Stimulated activated naive CD8-positive, alpha-beta T cell treated with anti-CD3 and anti-CD28 coated beads, Interleukin-15, amount 100 ng/mL, for 72 hours (primary cell): ENCODE data around the gene RASSF8.
A peak's percentile ranks its signal among the peaks of the same experiment; 100 is the strongest.

Experiments used
- ATAC-seq: fragments of 150-1000 bp; cut with Tn5 transposase; 2 replicates; pipeline ENCODE4 v1.10.0; 2021; ENCODE audit warnings: mild to moderate bottlenecking, moderate library complexity
- DNase-seq, 2 donors: peaks; one replicate each; pipeline ENCODE4 v3.0.0; 2021 to 2022
- H3K27ac Mint-ChIP-seq, 2 donors: one replicate each; pipeline ENCODE4 v1.8.0; 2022; ENCODE audit warnings: mild to moderate bottlenecking in 2 of 2, mixed read lengths in 2 of 2, moderate library complexity in 2 of 2
- H3K27me3 Mint-ChIP-seq: one replicate; pipeline ENCODE4 v1.8.0; 2022; ENCODE audit warnings: mixed read lengths
- H3K4me1 Mint-ChIP-seq: one replicate; pipeline ENCODE4 v1.8.0; 2022; ENCODE audit warnings: mild to moderate bottlenecking, mixed read lengths
- H3K4me3 Mint-ChIP-seq, 2 donors: one replicate each; pipeline ENCODE4 v1.8.0; 2022; ENCODE audit warnings: mild to moderate bottlenecking in 2 of 2, mixed read lengths in 2 of 2, moderate library complexity in 1 of 2
- H3K9me3 Mint-ChIP-seq, 2 donors: one replicate each; pipeline ENCODE4 v1.8.0; 2022; ENCODE audit warnings: mixed read lengths in 2 of 2

The RASSF8 gene

GRCh38 chr12:26109343-26109881 lies 150.9 kb downstream of the RASSF8 start:
- DNase-seq (no peak), ATAC-seq (no peak)
- H3K4me3 Mint-ChIP-seq: no peak overlapping the region
- peaks cover 8% of the 10 kb centered on the region for H3K4me1 Mint-ChIP-seq
- no peaks in the 10 kb centered on the region for H3K9me3 Mint-ChIP-seq
- no peak overlapping the region for H3K27ac Mint-ChIP-seq
- H3K27me3 Mint-ChIP-seq: peaks cover 33% of the 10 kb centered on the region

GRCh38 chr12:26112232-26112631 lies 153.8 kb downstream of the RASSF8 start:
- Mint-ChIP-seq H3K27me3 (peaks cover 46% of the 10 kb centered on the region), H3K9me3 (no peaks in the 10 kb centered on the region), H3K4me3 (peak overlapping the region in 1 of 2 donors; percentile 9), H3K27ac (no peak overlapping the region), H3K4me1 (peaks cover 13% of the 10 kb centered on the region)
- DNase-seq: no peak
- ATAC-seq: no peak

DNA sequence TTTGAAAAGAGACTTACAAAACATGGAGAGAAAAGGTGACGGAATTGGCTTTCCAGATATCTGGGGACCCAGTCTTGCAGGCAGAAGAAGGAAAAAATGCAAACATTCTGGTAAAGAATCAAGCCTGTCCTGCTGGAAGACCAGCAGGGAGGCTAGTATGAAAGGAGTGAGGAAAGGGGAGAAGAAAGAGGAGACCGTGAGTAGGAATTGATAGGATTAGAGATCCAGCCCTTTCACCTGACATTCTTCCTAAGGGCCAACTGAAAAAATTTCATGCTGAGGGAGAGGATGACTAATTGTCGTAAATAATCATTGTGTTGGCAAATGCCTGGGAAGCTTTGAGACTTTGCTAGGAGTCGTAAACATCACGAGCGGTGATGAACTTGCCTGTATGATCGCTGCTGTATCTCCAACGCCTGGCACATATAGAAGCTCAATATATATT lies 154.2 kb downstream of the RASSF8 start:
- ATAC-seq: no peak
- peak overlapping the region in 1 of 2 donors; percentile 9 for H3K4me3 Mint-ChIP-seq

DNA sequence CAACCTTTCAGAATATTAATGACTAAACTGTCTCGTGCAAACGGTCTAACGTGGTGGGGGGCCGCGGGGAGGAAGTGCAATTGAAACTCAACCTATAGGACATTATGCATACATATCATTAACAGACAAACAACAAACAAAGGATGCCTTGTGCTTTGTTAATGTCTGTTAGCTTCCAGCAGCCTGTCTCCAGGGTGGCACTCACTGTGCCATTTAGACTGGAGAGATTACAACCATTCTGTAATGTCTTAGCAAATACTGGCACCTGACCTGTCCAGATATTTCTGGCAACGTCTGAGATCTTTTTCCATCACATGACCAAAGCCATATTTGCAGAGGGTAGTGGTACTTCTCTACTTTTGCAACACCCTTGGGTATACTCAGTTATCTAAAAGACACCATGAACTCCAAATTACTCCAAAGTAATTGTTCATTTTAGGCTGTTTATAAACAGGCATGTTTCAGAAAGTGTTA lies 154.7 kb downstream of the RASSF8 start:
- ATAC-seq (no peak), DNase-seq (no peak)
- Mint-ChIP-seq H3K27ac (no peak overlapping the region), H3K27me3 (peaks cover 56% of the 10 kb centered on the region), H3K4me3 (peak overlapping the region; percentile 77 to 80), H3K9me3 (no peaks in the 10 kb centered on the region), H3K4me1 (peaks cover 13% of the 10 kb centered on the region)

More for the DNA sequence above, 154.2 kb downstream of the RASSF8 start:
- no peak overlapping the region for H3K27ac Mint-ChIP-seq
- H3K9me3 Mint-ChIP-seq: no peaks in the 10 kb centered on the region
- DNase-seq: no peak
- peaks cover 13% of the 10 kb centered on the region for H3K4me1 Mint-ChIP-seq
- peaks cover 51% of the 10 kb centered on the region for H3K27me3 Mint-ChIP-seq

DNA sequence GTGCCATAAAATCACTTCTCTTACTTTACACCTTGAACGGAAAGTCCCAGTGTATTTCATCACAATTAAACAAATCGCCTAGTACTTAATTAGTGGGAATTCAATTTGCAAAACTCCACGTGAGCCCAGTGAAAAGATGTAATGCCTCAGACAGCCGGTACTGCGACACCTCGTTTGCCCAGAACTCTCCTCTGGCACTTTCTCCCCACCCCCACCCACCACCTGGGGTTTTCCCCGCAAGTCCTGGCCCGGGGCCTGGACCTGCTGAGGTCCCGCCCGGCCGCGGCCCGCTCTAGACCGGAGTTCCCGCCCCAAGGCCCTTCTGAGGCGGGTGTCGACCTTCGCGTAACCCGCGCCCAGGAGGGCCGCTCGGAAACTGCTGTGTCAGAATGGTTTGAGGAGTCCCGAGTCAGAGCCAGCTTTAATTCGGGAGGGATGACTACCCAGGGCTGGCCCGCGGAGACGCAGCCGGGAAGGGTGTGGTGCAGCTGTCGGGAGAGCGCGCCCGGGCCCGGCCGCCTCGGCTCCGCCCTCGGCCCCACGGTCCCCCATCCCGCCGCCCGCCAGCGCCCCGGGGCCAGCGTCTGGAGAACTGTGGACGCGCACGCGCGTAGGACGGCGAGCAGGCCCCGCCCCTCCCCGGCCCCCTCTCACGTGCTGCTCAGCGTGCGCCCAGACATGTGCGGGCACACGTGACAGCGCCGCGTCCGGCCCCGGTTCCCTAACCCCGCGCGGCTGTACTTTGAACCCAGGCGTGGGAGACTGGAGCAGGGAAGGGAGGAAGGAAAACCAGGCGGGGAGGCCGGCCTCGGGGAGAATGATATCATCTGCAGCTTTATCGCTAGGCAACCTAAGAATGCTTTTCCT lies 155.6 kb downstream of the RASSF8 start:
- DNase-seq (peak; percentile 66 to 71), ATAC-seq (peak; percentile 91)
- peak overlapping the region; percentile 81 to 89 for H3K27ac Mint-ChIP-seq
- H3K9me3 Mint-ChIP-seq: no peaks in the 10 kb centered on the region
- peaks cover 62% of the 10 kb centered on the region for H3K27me3 Mint-ChIP-seq
- H3K4me1 Mint-ChIP-seq: peaks cover 13% of the 10 kb centered on the region
- peak overlapping the region; percentile 77 to 80 for H3K4me3 Mint-ChIP-seq

DNA sequence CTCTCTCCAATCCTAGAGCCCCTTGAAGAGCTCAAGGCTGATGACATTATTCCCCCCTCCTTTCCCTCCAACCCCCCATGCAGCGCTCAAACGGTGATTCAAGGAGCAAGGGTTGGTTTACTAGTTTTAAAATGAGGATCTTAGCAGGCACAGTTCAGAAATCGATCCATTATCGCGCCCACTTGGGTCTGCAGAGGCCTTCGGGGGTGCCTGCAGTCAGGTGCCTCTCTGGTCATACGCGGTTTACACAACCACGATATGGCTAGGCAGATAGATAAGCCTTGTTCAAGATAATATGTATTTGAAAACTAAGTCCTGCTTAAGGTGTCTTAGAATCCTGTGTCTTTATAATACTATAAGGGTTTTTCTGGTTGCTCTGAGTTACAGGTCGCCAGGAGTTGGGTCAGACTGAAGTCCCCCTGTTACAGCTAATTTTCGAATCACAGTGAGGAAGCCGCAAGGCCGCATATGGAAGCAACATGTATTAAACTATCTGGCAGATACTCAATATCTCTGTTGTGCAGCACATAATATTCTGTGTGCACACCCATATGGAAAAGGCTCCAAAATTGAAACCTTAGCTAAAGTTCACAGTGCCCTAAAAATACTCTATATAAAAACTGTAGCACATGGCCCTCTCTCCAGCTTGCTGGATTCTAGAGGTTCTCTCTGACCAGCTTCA lies 156.4 kb downstream of the RASSF8 start:
- DNase-seq: no peak
- Mint-ChIP-seq H3K27ac (peak overlapping the region in 1 of 2 donors; percentile 89), H3K27me3 (peaks cover 69% of the 10 kb centered on the region), H3K4me1 (peaks cover 13% of the 10 kb centered on the region), H3K9me3 (no peaks in the 10 kb centered on the region), H3K4me3 (peak overlapping the region; percentile 63 to 75)
- ATAC-seq: no peak

DNA sequence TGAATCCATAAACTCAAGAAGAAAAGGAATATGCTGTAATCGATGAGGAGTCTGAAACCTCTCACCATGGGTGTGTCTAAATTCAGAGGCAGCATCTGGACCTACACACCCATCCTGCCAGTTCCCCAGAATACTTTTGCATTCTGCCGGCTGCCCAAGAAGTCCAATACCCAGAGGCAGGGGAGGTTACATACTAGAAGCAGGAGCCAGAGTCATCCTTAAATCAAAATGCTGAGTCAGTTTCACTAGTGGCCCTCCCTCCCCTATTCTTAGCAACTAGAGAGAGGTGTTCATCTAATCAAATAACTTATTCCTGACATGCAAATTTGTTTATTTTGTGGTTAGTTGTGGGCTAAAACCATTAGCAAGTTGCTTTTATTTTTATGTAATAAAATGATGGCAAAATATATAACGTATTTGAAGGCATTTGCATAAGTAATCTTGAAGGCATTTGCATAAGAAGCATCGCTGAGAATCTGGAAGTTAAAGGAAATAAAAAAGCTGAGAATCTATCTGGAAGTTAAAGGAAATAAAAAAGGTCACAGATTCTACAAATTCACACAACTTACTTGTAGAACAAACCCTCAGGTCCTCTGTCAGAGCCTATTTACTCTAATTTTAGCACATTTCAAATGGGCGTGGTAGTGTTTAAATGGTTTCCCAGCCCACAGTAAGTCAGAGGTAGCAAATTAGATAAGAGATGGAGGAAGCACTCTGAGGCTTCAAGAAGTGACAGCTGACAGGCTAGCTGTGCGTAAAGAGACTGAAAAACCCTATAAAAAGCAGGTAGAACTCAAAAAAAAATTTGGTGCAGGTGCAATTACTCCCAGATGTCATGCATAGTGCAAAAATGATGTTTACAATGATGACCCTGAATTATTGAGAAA lies 158.6 kb downstream of the RASSF8 start:
- no peaks in the 10 kb centered on the region for H3K9me3 Mint-ChIP-seq
- H3K27ac Mint-ChIP-seq: no peak overlapping the region
- DNase-seq (no peak), ATAC-seq (no peak)
- H3K4me1 Mint-ChIP-seq: peaks cover 21% of the 10 kb centered on the region
- H3K4me3 Mint-ChIP-seq: no peak overlapping the region
- peaks cover 76% of the 10 kb centered on the region for H3K27me3 Mint-ChIP-seq

- no peak overlapping the region for H3K27ac Mint-ChIP-seq
- DNase-seq (no peak), ATAC-seq (no peak)
- H3K4me1 Mint-ChIP-seq: peaks cover 29% of the 10 kb centered on the region
- peaks cover 77% of the 10 kb centered on the region for H3K27me3 Mint-ChIP-seq
- no peak overlapping the region for H3K4me3 Mint-ChIP-seq
- no peaks in the 10 kb centered on the region for H3K9me3 Mint-ChIP-seq
Measured at GRCh38 chr12:26118308-26118707, 159.8 kb downstream of the RASSF8 start.

DNA sequence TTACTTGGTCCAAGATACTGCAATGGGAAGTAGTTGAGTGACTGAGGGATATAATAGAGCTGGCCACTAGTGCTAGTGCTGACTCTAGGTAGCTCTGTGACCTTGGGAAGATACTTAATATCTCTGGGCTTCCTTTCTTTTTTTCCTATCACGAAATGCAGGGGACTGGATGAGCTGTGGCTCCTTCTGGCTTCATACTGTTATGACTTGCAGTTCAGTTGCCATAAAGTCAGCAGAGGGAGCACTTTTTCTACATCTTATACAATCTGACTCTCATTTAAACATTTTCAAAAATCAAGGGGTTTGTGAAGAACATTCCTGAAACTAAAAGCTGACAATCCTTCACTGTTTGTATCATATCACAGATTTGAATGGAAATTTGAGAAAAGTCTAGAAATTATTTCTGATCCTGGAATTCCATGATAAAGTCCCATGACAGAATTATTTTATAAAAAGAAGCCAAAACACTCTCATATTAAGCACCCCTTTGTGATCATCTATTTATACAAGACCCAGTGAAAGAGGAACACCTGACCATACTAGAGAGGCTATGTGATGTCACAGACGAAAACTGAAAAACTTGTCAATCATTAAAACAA lies 161.0 kb downstream of the RASSF8 start:
- H3K4me3 Mint-ChIP-seq: no peak overlapping the region
- H3K4me1 Mint-ChIP-seq: peaks cover 26% of the 10 kb centered on the region
- H3K9me3 Mint-ChIP-seq: no peaks in the 10 kb centered on the region
- no peak for ATAC-seq
- peaks cover 89% of the 10 kb centered on the region for H3K27me3 Mint-ChIP-seq
- DNase-seq: no peak
- no peak overlapping the region for H3K27ac Mint-ChIP-seq

GRCh38 chr12:26120561-26121274 lies 162.2 kb downstream of the RASSF8 start:
- peaks cover 96% of the 10 kb centered on the region for H3K27me3 Mint-ChIP-seq
- no peak for DNase-seq
- no peaks in the 10 kb centered on the region for H3K9me3 Mint-ChIP-seq
- no peak overlapping the region for H3K27ac Mint-ChIP-seq
- peaks cover 35% of the 10 kb centered on the region for H3K4me1 Mint-ChIP-seq
- ATAC-seq: no peak
- H3K4me3 Mint-ChIP-seq: no peak overlapping the region

GRCh38 chr12:26121323-26122060 lies 163.0 kb downstream of the RASSF8 start:
- no peak overlapping the region for H3K27ac Mint-ChIP-seq
- H3K4me3 Mint-ChIP-seq: peak overlapping the region; percentile 75 to 79
- H3K4me1 Mint-ChIP-seq: peaks cover 39% of the 10 kb centered on the region
- DNase-seq: no peak
- no peak for ATAC-seq
- H3K9me3 Mint-ChIP-seq: no peaks in the 10 kb centered on the region
- H3K27me3 Mint-ChIP-seq: peaks cover 97% of the 10 kb centered on the region

DNA sequence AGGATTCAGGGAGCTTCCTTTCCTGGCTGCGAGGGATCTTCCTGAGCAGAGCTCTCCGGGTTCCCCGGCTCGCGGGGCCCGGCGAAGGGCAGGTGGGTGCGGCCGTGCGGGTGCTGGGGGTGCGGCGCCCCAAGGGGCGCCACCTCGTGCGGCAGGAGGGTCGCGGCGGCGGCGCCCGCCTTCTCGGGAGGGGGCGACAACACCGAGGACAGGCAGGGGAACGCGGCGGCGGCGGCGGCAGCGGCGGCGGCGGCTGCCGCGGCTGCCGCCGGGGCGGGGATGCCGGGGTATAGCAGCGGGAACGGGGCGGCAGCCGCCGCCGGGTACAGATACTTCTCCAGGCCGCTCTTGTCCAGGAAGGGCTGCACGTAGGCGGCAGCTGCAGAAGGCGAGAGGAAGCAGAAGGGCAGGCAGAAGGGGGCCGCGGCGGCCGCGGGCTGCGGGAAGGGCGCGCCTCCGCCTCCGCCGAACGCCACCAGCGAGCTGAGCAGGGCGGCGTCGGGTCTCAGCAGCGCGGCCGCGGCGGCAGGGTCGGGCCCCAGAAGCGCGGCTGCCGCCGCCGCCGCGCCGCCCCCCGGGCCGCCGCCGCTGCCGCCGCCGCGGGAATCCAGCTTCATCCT lies 163.7 kb downstream of the RASSF8 start:
- ATAC-seq (peak; percentile 60), DNase-seq (peak in 1 of 2 donors; percentile 36)
- Mint-ChIP-seq H3K27me3 (peaks cover 97% of the 10 kb centered on the region), H3K4me1 (peaks cover 39% of the 10 kb centered on the region), H3K4me3 (peak overlapping the region; percentile 75 to 81), H3K9me3 (no peaks in the 10 kb centered on the region), H3K27ac (no peak overlapping the region)
